GM12864 (cell line): ENCODE measurements around the gene FNDC3B.

ENCODE experiments used
- DNase-seq: peaks from one replicate; pipeline ENCODE4 v3.0.0-alpha.2; 2011; ENCODE audit warnings: low read depth
- H3K4me3 ChIP-seq: 2 replicates; pipeline ENCODE4 v1.5.1; 2011; ENCODE audit warnings: mild to moderate bottlenecking, low read depth, low read length, control low read depth
- TF ChIP-seq, protein P1 (sequence below): IDR thresholded peaks from 2 replicates; pipeline ENCODE4 v1.5.1; 2011; ENCODE audit warnings: low read depth, mild to moderate bottlenecking, moderate library complexity, low read length, control low read depth, inconsistent platforms; ENCODE audit errors: missing control alignments

FNDC3B gene

DNA sequence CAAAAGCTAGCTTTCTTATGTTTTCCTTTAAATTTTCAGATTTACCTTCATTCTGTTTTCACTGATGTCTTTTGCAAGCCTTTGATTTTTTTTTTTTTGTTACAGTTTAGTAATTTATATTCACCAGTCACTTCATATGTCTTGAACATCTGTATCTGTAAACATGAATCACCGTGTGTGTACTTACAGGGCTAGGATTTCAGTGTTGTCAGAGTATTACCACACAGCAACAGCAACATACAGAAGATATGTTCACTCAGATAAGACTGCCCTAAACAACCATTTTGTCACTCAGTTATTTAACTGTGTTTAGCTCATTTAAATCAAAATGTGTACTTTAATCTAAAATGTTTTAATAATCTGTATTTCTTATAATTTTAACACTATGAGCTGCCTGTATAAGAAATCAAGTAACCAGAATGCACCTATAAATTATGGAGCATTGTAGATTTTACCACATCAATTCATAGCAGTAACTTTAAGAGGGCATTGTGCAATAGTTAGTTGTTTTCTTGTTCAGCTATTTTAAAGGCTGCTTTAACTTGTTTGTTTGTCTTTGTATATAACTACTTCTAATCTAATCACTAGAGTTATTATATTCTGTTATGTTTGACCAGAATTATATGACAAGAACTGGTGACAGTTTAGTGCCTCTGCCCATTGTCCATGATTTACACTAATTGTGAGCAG lies 358.5 kb downstream of the FNDC3B start:
- TF ChIP-seq, protein P1, sequence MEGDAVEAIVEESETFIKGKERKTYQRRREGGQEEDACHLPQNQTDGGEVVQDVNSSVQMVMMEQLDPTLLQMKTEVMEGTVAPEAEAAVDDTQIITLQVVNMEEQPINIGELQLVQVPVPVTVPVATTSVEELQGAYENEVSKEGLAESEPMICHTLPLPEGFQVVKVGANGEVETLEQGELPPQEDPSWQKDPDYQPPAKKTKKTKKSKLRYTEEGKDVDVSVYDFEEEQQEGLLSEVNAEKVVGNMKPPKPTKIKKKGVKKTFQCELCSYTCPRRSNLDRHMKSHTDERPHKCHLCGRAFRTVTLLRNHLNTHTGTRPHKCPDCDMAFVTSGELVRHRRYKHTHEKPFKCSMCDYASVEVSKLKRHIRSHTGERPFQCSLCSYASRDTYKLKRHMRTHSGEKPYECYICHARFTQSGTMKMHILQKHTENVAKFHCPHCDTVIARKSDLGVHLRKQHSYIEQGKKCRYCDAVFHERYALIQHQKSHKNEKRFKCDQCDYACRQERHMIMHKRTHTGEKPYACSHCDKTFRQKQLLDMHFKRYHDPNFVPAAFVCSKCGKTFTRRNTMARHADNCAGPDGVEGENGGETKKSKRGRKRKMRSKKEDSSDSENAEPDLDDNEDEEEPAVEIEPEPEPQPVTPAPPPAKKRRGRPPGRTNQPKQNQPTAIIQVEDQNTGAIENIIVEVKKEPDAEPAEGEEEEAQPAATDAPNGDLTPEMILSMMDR: no peak
- DNase-seq: no peak

GRCh38 chr3:172398484-172398883 lies 359.1 kb downstream of the FNDC3B start:
- DNase-seq: no peak
- TF ChIP-seq, protein P1: no peak
- no peak overlapping the region for H3K4me3 ChIP-seq

More for the DNA sequence above, 358.5 kb downstream of the FNDC3B start:
- H3K4me3 ChIP-seq: no peak overlapping the region

- H3K4me3 ChIP-seq: no peak overlapping the region
- TF ChIP-seq, protein P1: no peak
- DNase-seq: no peak
Measured at GRCh38 chr3:172402090-172402489, 362.7 kb downstream of the FNDC3B start.

DNA sequence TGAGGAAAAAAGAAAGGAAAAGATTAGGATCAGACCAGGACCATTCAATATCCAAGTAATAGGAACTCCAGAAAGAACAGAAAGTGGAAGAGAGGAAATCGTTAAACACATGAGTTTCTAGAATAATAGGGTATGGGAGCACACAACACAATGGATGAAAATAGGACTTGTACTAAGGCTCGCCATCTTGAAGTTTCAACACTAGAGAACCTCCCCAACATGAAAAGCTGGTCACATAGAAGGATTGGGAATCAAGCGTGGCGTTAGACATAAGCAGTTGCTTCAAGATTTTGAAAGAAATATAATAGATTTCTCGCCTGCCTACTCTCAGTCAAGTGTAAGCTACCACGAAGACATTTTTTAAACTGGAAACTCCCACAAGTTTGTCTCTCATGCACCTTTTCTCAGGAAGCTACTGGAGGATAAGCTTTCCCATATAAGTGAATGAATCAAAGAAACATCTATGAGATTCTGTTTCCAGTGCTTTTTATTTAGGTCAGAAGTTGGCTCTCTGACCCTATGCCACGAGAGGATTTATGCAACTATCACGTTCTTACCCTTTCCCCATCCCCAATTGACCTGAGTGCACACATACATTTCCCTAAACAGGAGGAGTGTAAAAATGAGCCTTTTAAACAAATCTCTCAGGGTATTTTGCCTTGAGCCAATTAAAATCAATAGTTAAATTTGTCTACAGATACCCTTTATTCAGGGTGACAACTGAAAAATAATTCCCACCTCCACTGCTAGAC lies 363.7 kb downstream of the FNDC3B start:
- TF ChIP-seq, protein P1: no peak
- no peak for DNase-seq
- H3K4me3 ChIP-seq: no peak overlapping the region

- TF ChIP-seq, protein P1: no peak
- H3K4me3 ChIP-seq: no peak overlapping the region
- no peak for DNase-seq
Measured at GRCh38 chr3:172404237-172404962, 365.0 kb downstream of the FNDC3B start.

DNA sequence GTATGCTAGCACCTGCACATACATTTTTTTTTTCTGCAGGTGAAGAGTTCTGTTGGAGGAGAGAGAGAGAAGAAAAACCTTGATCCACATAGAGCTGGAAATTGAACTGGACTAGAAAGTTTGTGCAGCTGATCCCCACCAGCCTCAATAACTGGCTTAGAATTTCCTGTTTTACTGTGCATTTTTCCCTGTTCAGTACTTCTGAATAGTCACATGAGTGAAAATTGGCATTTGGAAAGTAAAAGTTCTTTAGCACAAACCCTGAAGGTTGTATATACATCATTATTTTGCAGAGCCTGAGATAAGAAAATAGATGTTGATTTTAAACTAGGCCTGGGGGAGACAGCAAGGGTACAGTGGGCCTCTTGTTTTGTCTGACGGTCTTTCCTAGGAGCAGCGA lies 366.5 kb downstream of the FNDC3B start:
- TF ChIP-seq, protein P1: no peak
- no peak overlapping the region for H3K4me3 ChIP-seq
- no peak for DNase-seq
